Measurements from ENCODE around the gene PDE1C. TPM values are rescaled to one million over a fixed set of nuclear protein-coding genes. Genes with fewer than 3 reads are reported as not detected.

The PDE1C gene
- total RNA-seq, 3 donors from 2014 or later (not counting 1 experiment from before 2014, with no cell fraction given) = not detected

DNA sequence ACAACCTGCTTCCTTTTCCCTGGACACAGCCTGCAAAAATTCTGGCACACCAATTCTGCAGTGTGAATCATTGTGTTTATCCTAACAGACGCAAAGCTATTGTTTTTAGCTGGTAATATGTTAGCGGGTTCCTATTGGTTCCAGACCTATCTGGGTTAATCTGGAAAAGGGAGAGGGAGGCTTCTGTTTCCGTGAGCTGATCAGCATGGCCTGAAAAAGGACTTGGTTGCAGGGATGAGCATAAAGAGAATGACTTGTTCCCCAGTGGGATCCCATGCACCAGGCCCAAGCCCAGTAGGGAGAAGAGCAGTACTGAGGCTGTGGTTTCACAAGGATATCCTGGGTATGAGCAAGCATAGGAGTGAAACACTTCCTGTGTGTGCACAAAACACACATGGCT lies 78.4 kb downstream of the PDE1C start:
- Histone ChIP-seq H3K36me3 (ENCODE audit: control insufficient read depth, insufficient read depth, low read length) (no peaks in the 10 kb centered on the region), H3K9me3 (ENCODE audit: control insufficient read depth, insufficient read depth, low read length) (no peaks in the 10 kb centered on the region), H3K27me3 (ENCODE audit: control insufficient read depth, insufficient read depth, low read length) (no peaks in the 10 kb centered on the region), H3K4me3 (ENCODE audit: low read length) (no peak overlapping the region), H3K4me1 (ENCODE audit: control insufficient read depth, insufficient read depth, low read length) (no peaks in the 10 kb centered on the region), H3K27ac (ENCODE audit: low read length) (no peak overlapping the region)
- ATAC-seq = no peak
- WGBS (ENCODE audit: insufficient coverage) = 76% methylated on average over 3 of the region's 3 CpGs
- Mint-ChIP-seq H3K4me1 (peaks cover 0 to 10% of the 10 kb centered on the region in 2 donors), H3K9me3 (peaks cover 2% of the 10 kb centered on the region in 2 donors), H3K27ac (no peak overlapping the region), H3K4me3 (no peak overlapping the region), H3K27me3 (ENCODE audit: low read depth in 2 of 2) (no peaks in the 10 kb centered on the region), H3K36me3 (no peaks in the 10 kb centered on the region)
- DNase-seq = no peak
- TF ChIP-seq, protein P1, sequence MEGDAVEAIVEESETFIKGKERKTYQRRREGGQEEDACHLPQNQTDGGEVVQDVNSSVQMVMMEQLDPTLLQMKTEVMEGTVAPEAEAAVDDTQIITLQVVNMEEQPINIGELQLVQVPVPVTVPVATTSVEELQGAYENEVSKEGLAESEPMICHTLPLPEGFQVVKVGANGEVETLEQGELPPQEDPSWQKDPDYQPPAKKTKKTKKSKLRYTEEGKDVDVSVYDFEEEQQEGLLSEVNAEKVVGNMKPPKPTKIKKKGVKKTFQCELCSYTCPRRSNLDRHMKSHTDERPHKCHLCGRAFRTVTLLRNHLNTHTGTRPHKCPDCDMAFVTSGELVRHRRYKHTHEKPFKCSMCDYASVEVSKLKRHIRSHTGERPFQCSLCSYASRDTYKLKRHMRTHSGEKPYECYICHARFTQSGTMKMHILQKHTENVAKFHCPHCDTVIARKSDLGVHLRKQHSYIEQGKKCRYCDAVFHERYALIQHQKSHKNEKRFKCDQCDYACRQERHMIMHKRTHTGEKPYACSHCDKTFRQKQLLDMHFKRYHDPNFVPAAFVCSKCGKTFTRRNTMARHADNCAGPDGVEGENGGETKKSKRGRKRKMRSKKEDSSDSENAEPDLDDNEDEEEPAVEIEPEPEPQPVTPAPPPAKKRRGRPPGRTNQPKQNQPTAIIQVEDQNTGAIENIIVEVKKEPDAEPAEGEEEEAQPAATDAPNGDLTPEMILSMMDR (IDR thresholded peaks at IDR 0.05) = no peak
- intact Hi-C loops (cut with micrococcal nuclease) = no loop called here

DNA sequence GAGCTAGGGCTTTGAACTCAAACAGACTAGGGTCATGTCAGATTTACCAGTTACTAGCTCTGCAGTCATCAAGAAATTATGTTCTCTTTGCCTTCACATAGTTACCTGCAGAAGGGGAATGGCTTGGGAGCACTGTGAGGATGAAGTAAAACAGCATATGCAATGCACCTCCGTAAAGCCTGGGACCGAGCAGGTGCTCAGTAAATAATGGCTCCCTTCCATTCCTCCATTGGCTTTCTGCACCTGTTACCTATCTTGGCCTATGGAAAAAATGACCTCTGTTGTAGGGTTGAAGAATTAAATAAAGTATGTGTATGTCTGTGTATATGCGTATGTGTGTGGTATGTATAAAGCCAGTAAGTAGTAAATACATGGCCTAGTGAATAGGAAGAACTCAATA lies 78.8 kb downstream of the PDE1C start:
- H3K4me1 Mint-ChIP-seq = peaks cover 0 to 10% of the 10 kb centered on the region in 2 donors
- intact Hi-C loops (cut with micrococcal nuclease) = no loop called here
- 100% methylated on average over 1 of the region's 3 CpGs for WGBS (ENCODE audit: insufficient coverage)

GRCh38 chr7:31986878-31987518 lies 83.2 kb downstream of the PDE1C start:
- Histone ChIP-seq H3K4me1 (ENCODE audit: control insufficient read depth, insufficient read depth, low read length) (no peaks in the 10 kb centered on the region), H3K9me3 (ENCODE audit: control insufficient read depth, insufficient read depth, low read length) (no peaks in the 10 kb centered on the region), H3K27ac (ENCODE audit: low read length) (no peak overlapping the region), H3K27me3 (ENCODE audit: control insufficient read depth, insufficient read depth, low read length) (no peaks in the 10 kb centered on the region), H3K36me3 (ENCODE audit: control insufficient read depth, insufficient read depth, low read length) (no peaks in the 10 kb centered on the region), H3K4me3 (ENCODE audit: low read length) (no peak overlapping the region)
- Mint-ChIP-seq H3K9me3 (peaks cover 4 to 5% of the 10 kb centered on the region in 2 donors), H3K4me3 (no peak overlapping the region), H3K36me3 (no peaks in the 10 kb centered on the region), H3K4me1 (peaks cover 0 to 5% of the 10 kb centered on the region in 2 donors), H3K27me3 (ENCODE audit: low read depth in 2 of 2) (no peaks in the 10 kb centered on the region), H3K27ac (no peak overlapping the region)
- WGBS (ENCODE audit: insufficient coverage) = 100% methylated on average over 3 of the region's 5 CpGs
- DNase-seq = no peak
- TF ChIP-seq, protein P1 (IDR thresholded peaks at IDR 0.05) = no peak
- ATAC-seq = no peak
- intact Hi-C loops (cut with micrococcal nuclease) = no loop called here

More for the DNA sequence above, 78.8 kb downstream of the PDE1C start:
- Mint-ChIP-seq H3K27ac (no peak overlapping the region), H3K36me3 (no peaks in the 10 kb centered on the region), H3K4me3 (no peak overlapping the region), H3K9me3 (peaks cover 2 to 4% of the 10 kb centered on the region in 2 donors), H3K27me3 (ENCODE audit: low read depth in 2 of 2) (no peaks in the 10 kb centered on the region)
- DNase-seq = no peak
- Histone ChIP-seq H3K4me1 (ENCODE audit: control insufficient read depth, insufficient read depth, low read length) (no peaks in the 10 kb centered on the region), H3K27me3 (ENCODE audit: control insufficient read depth, insufficient read depth, low read length) (no peaks in the 10 kb centered on the region), H3K27ac (ENCODE audit: low read length) (no peak overlapping the region), H3K9me3 (ENCODE audit: control insufficient read depth, insufficient read depth, low read length) (no peaks in the 10 kb centered on the region), H3K36me3 (ENCODE audit: control insufficient read depth, insufficient read depth, low read length) (no peaks in the 10 kb centered on the region), H3K4me3 (ENCODE audit: low read length) (no peak overlapping the region)
- no peak for ATAC-seq
- TF ChIP-seq, protein P1 (IDR thresholded peaks at IDR 0.05) = no peak

DNA sequence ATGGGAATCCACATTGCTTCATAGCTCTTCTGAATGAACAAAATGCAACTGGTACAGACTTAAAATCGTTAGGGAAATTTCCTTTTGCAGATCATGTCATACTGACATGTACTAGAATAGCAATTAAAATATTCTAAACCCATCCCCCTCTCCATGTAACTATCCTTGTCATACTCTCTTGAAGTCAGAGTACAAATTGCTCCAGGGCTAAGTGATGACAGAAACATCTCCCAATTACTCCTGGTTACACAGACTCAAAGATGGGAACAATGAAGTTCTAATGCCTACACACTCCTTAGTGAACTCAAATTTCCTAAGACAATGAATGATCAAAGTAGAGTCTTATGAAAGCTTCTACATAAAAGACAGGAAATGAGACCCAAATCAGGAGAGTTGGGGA lies 87.2 kb downstream of the PDE1C start:
- no peak for ATAC-seq
- peaks cover 3% of the 10 kb centered on the region for H3K4me1 ChIP-seq (ENCODE audit: control insufficient read depth, insufficient read depth, low read length)
- intact Hi-C loops (cut with micrococcal nuclease) = no loop called here

More for the DNA sequence above, 87.2 kb downstream of the PDE1C start:
- WGBS (ENCODE audit: insufficient coverage) = 80% methylated on average over 1 of the region's 1 CpG
- no peaks in the 10 kb centered on the region for H3K9me3 ChIP-seq (ENCODE audit: control insufficient read depth, insufficient read depth, low read length)
- H3K9me3 Mint-ChIP-seq = peaks cover 2 to 3% of the 10 kb centered on the region in 2 donors
- peaks cover 0 to 7% of the 10 kb centered on the region in 2 donors for H3K4me1 Mint-ChIP-seq
- no peak overlapping the region for H3K27ac Mint-ChIP-seq
- no peaks in the 10 kb centered on the region for H3K36me3 ChIP-seq (ENCODE audit: control insufficient read depth, insufficient read depth, low read length)
- DNase-seq = no peak
- no peak overlapping the region for H3K4me3 ChIP-seq (ENCODE audit: low read length)
- no peak overlapping the region for H3K4me3 Mint-ChIP-seq
- H3K36me3 Mint-ChIP-seq = no peaks in the 10 kb centered on the region
- TF ChIP-seq, protein P1 (IDR thresholded peaks at IDR 0.05) = no peak
- H3K27me3 ChIP-seq (ENCODE audit: control insufficient read depth, insufficient read depth, low read length) = no peaks in the 10 kb centered on the region
- no peak overlapping the region for H3K27ac ChIP-seq (ENCODE audit: low read length)
- no peaks in the 10 kb centered on the region for H3K27me3 Mint-ChIP-seq (ENCODE audit: low read depth in 2 of 2)

Data from natural killer cell (primary cell).